CD4-positive, alpha-beta T cell treated with Interleukin-1 beta for 1 hour (primary cell): Measurements from ENCODE around the gene CFAP206.
A peak's percentile ranks its signal among the peaks of the same experiment; 100 is the strongest.
"Not testable (repeated sequence)": the region's sequence is repeated elsewhere in the genome, so short reads cannot be mapped to it uniquely, and the experiment has no call there.

Experiments
- DNase-seq, 2 donors: peaks; one replicate each; pipeline ENCODE4 v3.0.0-alpha.2; 2020 to 2022

CFAP206 gene

DNA sequence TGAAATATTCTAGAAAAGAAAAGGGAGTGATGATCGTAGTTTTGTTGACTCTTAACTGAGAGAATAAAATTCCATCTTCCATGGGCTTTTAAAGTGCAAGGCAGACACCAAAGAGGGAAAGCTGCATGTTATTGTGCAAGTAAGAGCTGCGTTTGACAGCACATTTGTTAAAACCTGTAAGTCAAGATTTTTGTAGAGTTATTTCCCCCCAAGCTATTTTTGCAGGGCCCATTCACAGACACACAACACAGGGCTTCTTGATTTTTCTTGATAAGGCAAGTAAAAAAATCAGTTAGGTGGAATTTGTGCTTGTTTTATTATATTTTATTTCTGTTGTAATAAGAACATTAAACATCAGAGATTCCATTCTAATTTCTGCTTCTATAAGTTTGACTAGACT is 13.8 kb downstream of the CFAP206 start:
- DNase-seq, result no peak

DNA sequence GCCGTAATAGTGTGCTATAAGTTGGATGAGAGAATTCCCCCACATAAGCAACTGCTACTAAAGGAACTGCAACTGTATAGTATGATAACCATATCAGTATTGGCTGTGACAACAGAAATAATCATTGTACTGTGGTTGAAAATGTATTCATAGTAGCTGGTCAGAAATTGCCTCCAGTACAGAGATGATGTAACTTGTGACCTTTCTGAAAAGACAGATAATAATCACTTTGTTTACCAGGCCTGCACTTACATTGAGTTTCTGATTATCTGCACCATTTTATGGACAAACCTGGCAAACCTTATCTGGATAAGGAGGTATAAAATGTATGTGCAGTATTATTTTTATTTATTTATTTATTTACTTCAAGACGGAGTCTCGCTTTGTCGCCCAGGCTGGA is 19.0 kb downstream of the CFAP206 start:
- no peak for DNase-seq

GRCh38 chr6:87430499-87430898 is 22.7 kb downstream of the CFAP206 start:
- no peak for DNase-seq

DNA sequence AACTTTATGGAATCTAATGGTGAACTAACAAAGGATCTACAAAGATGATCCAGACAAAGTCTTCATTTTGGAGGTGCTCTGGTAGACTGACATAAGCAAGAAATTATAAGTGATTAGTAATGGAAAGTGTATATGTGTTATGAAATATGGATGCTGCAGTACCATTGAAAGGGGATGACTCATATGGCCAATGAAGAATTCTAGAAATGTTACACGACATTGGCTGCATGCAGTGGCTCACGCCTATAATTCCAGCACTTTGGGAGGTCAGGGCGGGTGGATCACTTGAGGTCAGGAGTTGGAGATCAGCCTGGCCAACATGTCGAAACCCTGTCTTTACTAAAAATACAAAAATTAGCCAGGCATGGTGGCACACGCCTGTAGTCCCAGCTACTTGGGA is 23.5 kb downstream of the CFAP206 start:
- no peak for DNase-seq

DNA sequence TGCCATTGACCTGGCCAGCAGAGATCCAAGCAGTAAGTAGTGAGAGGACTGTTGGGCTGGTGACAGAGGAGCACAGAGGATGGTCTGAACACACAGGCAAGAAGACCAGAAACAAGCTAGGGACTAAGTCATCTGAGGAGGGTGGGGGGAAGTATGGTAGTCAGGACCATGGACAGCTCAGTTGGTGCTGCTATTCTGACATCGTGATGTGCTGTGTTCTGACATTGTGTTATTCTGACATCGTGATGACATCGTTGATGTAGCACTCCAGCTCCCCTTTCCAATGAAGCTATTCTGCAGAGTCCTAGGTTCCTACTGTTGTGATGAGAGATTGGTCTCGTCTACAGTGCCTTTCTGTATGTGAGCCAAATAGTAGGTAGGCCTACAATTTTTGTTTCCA is 28.7 kb downstream of the CFAP206 start:
- DNase-seq, result peak; percentile 13 to 31

GRCh38 chr6:87441711-87442110 is 33.9 kb downstream of the CFAP206 start:
- DNase-seq, result no peak

DNA sequence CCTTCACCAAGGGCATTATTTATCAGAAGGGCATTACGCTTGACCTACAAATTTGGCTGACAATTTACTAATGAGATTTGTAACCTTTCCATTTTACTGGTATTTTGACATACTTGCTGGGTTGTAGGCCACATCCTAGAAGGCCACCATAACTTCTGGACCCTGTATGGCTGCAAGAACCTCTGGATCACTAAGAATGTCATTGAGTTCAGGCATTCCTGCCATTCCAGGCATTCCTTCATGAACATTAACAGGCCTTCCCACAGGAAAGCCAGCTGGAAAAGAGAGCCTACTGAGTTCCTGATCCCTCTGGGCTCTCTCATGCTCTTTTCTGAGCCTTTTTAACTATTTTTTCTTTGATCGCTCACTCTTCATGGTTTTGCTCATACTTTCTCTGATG is 36.6 kb downstream of the CFAP206 start:
- DNase-seq, result no peak

DNA sequence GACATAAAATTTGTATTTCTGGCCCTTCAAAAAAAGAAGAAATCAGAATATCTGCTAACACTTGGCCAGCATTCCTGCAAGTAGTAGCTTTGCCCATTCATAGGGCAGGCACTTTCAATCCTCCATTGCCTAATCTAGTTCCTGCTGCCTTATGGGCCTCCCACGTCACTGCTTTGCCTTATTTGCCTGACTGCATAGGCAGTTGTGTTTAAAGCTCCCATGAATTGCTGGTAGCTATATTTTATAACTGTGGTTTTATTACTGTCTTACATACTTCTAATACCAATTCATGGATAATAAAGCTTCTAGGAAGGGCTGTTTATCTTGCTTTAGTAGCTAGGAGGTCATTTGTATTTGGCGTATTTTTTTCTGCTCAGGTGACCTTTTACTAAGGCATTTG is 57.3 kb downstream of the CFAP206 start:
- no peak for DNase-seq

GRCh38 chr6:87472525-87473418 is 65.0 kb downstream of the CFAP206 start, which contains the start of gene SLC35A1:
TSS of gene SLC35A1 (plus strand) at chr6:87472974. CDS start at chr6:87473004, 30 bp downstream.
- DNase-seq, result peak; percentile 84 to 86

GRCh38 chr6:87473419-87473903 is 65.7 kb downstream of the CFAP206 start:
- peak in 1 of 2 donors; percentile 47 for DNase-seq

- no peak for DNase-seq
Observed at GRCh38 chr6:87481931-87482330, 74.2 kb downstream of the CFAP206 start.

DNA sequence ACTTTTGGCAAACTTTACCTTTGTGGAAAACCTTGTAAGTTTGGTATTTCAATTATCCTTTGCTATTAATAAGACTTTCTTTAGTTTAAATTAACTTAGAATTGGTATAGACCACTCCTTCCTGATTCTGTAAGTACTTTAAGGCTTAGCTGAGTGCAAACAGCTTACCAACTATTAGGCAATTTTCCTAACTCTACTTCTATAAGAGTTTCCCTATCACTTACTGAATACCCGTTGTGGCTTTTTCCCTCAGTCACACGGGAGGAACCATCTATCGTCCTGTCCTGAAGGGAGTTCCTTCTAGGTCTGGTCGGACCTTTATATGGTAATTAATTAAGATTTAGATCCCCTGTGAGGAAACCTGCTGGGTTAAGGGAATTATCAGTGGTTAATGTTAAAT is 74.6 kb downstream of the CFAP206 start:
- no peak for DNase-seq

GRCh38 chr6:87483929-87484328 is 76.2 kb downstream of the CFAP206 start:
- peak in 1 of 2 donors; percentile 8 for DNase-seq

- no peak for DNase-seq
Observed at GRCh38 chr6:87484491-87484890, 76.7 kb downstream of the CFAP206 start.

DNA sequence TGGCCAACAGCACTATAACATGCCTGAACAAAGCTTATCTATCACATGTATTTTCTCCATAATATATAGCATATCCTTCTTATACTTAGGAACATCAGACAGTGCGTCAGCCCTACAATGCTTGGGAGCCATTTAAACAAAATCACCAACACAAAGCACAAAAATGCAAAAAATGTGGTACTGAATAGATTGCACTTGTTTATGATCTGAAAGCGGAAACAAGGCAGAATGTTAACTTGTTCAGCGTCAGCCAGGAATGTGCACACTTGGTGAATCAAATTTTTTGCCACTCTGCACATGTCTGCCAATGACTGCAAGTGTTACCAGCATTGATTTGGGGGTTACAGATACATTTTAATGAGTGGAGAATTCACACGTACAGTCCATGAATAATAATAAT is 79.8 kb downstream of the CFAP206 start:
- no peak for DNase-seq

DNA sequence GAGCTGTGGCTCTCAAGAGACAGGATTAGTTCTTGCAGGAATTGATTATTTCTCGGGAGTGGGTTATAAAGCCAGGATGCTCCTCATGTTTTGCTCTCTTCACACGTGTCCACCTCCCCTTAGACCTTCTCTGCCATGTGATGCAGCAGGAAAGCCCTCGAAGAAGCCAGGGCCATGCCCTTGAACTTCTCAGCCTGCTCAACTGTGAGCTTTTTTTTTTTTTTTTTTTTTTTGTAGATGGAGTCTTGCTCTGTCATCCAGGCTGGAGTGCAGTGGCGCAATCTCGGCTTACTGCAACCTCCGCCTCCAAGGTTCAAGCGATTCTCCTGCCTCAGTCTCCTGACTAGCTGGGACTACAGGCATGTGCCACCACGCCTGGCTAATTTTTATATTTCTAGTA is 81.6 kb downstream of the CFAP206 start:
- not testable (repeated sequence) for DNase-seq

- no peak for DNase-seq
Observed at GRCh38 chr6:87494761-87495422, 87.1 kb downstream of the CFAP206 start.

- no peak for DNase-seq
Observed at GRCh38 chr6:87498048-87498447, 90.3 kb downstream of the CFAP206 start.

- no peak for DNase-seq
Observed at GRCh38 chr6:87501809-87502572, 94.2 kb downstream of the CFAP206 start.

- DNase-seq, result no peak
Observed at GRCh38 chr6:87504441-87504840, 96.7 kb downstream of the CFAP206 start.
